GM12864 (cell line): Measurements from ENCODE around the gene ZNF678.

ENCODE experiments used
- DNase-seq: peaks from one replicate; pipeline ENCODE4 v3.0.0-alpha.2; 2011; ENCODE audit warnings: low read depth
- H3K4me3 ChIP-seq: 2 replicates; pipeline ENCODE4 v1.5.1; 2011; ENCODE audit warnings: mild to moderate bottlenecking, low read depth, low read length, control low read depth
- TF ChIP-seq, protein P1 (sequence below): IDR thresholded peaks from 2 replicates; pipeline ENCODE4 v1.5.1; 2011; ENCODE audit warnings: low read depth, mild to moderate bottlenecking, moderate library complexity, low read length, control low read depth, inconsistent platforms; ENCODE audit errors: missing control alignments

The ZNF678 gene

DNA sequence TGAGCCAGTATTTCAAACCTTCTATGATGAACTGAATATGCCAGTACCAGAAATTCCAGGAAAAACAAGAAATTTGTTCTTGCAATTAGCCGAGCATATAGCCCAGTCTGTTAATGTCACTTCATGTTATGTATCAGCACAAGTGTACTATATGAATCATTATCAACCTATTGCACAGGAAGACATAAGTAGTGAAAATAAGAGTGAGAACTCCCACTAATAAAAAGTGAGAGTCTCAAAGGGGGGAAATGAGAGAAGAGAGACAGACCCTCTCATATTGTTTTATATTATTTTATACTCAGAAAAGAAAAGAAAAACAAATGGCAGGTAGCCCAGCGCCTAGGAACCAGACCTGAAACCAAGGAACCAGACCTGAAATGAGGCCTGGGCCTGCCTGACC lies 155.6 kb downstream of the ZNF678 start:
- TF ChIP-seq, protein P1, sequence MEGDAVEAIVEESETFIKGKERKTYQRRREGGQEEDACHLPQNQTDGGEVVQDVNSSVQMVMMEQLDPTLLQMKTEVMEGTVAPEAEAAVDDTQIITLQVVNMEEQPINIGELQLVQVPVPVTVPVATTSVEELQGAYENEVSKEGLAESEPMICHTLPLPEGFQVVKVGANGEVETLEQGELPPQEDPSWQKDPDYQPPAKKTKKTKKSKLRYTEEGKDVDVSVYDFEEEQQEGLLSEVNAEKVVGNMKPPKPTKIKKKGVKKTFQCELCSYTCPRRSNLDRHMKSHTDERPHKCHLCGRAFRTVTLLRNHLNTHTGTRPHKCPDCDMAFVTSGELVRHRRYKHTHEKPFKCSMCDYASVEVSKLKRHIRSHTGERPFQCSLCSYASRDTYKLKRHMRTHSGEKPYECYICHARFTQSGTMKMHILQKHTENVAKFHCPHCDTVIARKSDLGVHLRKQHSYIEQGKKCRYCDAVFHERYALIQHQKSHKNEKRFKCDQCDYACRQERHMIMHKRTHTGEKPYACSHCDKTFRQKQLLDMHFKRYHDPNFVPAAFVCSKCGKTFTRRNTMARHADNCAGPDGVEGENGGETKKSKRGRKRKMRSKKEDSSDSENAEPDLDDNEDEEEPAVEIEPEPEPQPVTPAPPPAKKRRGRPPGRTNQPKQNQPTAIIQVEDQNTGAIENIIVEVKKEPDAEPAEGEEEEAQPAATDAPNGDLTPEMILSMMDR, result no peak

DNA sequence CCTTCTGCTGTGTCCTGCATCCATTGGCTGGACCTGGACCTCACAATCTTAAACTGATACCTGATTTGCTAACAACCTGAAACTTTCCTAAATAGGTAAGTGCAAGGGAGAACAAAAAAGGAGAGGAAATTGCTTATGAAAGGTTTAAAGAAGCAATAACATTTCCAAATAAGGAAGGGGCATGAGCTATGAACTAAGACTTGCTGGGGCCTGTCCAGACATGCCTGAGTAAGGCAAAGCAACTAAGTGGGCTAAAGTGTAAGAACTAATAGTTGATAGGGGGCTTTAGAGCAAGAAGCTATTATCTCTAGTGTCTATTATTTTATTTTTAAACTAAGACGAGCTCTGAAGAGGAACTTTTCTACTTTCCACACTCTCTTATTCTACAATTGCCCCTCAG lies 160.1 kb downstream of the ZNF678 start:
- no peak for DNase-seq
- H3K4me3 ChIP-seq, result no peak overlapping the region
- TF ChIP-seq, protein P1, result no peak

More for the DNA sequence above, 155.6 kb downstream of the ZNF678 start:
- no peak overlapping the region for H3K4me3 ChIP-seq
- no peak for DNase-seq

DNA sequence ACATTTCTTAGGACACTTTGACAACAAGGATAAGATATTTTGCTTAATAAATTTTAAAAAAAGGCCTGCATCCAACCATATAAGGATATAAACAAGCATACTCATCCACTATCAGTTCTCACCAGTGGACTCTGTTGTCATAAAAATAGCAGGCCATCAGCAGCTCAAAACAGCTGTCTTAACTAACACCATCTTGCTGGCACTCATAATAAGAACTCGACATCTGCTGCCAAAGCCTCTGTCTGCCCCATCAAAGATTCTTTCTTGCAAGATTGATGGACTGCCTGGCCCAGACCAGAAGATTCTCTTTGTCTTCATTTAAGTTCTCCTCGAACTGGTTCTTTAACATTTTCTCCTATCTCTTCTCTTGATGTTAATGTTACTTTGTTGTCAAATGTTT lies 161.7 kb downstream of the ZNF678 start:
- DNase-seq, result no peak
- TF ChIP-seq, protein P1, result no peak
- H3K4me3 ChIP-seq, result no peak overlapping the region

DNA sequence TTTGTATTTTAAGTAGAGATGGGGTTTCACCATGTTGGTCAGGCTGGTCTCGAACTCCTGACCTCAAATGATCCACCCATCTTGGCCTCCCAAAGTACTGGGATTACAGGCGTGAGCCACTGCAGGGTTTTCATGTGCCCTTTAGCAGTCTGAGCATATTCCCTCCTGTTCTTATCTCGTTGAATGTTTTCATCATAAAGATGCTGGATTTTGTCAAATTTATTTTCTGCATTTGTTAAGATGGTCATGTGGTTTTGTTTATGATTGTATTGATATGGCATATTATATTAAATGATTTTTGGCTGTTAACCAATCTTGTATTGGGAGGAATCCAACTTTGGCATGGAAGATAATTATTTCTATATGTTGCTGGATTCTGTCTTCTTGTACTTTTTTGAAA lies 163.0 kb downstream of the ZNF678 start:
- DNase-seq, result no peak
- H3K4me3 ChIP-seq, result no peak overlapping the region
- TF ChIP-seq, protein P1, result no peak
